SK-N-SH treated with all-trans-retinoic acid at 6 μM for 48 hours (cell line): ENCODE data around the gene KIF2C.

Experiments used
- ISL1 ChIP-seq: fragments of 250-450 bp; sonication (Bioruptor Pico); IDR thresholded peaks from 2 replicates; pipeline ENCODE4 v2.1.2; 2022; ENCODE audit warnings: mild to moderate bottlenecking, moderate library complexity
- TF ChIP-seq, protein P1 (sequence below): fragments of 250-450 bp; sonication (Bioruptor Pico); IDR thresholded peaks from 2 replicates; pipeline ENCODE4 v1.5.1; 2020; ENCODE audit warnings: low read depth, mild to moderate bottlenecking, moderate library complexity

DNA sequence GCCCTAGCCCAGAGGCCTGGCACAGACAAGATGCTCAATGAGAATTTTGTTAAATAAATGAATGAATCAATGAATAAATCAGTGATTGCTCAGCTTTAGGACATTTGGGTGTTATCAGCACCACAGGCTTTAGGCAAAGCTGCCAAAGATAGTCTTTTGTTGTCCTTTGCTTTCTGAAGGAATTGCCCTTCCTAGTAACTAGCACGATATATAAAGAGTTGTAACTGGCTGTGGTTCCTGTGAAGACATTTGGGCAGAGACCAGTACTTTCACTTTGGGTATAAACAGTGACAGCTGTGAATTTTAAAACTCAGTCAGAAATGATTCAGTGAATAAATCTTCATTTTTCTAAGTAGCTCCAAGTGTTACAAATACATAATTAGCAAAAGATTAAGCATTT, 22.0 kb upstream of the KIF2C start:
- TF ChIP-seq ISL1 = no peak
- TF ChIP-seq, protein P1, sequence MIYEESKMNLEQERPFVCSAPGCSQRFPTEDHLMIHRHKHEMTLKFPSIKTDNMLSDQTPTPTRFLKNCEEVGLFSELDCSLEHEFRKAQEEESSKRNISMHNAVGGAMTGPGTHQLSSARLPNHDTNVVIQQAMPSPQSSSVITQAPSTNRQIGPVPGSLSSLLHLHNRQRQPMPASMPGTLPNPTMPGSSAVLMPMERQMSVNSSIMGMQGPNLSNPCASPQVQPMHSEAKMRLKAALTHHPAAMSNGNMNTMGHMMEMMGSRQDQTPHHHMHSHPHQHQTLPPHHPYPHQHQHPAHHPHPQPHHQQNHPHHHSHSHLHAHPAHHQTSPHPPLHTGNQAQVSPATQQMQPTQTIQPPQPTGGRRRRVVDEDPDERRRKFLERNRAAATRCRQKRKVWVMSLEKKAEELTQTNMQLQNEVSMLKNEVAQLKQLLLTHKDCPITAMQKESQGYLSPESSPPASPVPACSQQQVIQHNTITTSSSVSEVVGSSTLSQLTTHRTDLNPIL (CRISPR knock-in tag) = no peak
